Lower leg skin (tissue), 4 donors: ENCODE results near the gene HIRIP3. TPM values are rescaled to one million over a fixed set of nuclear protein-coding genes. Genes with fewer than 3 reads are reported as not detected.
"Not testable (repeated sequence)": the region's sequence is repeated elsewhere in the genome, so short reads cannot be mapped to it uniquely, and the experiment has no call there.

Source experiments
- DNase-seq, 2 donors: peaks; one replicate each; pipeline ENCODE4 v3.0.0-alpha.2; 2019; ENCODE audit warnings: low spot score in 2 of 2
- H3K4me3 ChIP-seq: fragments of 200-600 bp; sonication (generic); 2 replicates; pipeline ENCODE4 v1.5.1; 2017; ENCODE audit warnings: mild to moderate bottlenecking, low read depth; ENCODE audit not compliant: poor library complexity, severe bottlenecking
- CTCF ChIP-seq, 3 donors: fragments of 450-650 bp; IDR thresholded peaks; one replicate each; pipeline ENCODE4 v1.5.1; 2016; ENCODE audit warnings: antibody characterized with exemption in 3 of 3, mild to moderate bottlenecking in 3 of 3, moderate library complexity in 2 of 3
- POLR2A ChIP-seq, 2 donors: fragments of 450-650 bp; IDR thresholded peaks; one replicate each; pipeline ENCODE4 v1.6.1; 2016 to 2017; ENCODE audit warnings: antibody characterized with exemption in 2 of 2, mild to moderate bottlenecking in 1 of 2, moderate library complexity in 1 of 2
- WGBS, 2 donors: methylation state at CpG; one replicate each; pipeline ENCODE4 v1.1.5; 2018; 5-methylcytosine and 5-hydroxymethylcytosine counted together
- intact Hi-C: fragments of 100-400 bp; cut with DNase I; formaldehyde crosslinking; loops from one replicate; pipeline ENCODE4 v1.15.0; 2023; ENCODE audit warnings: low total_unique reads
- total RNA-seq, 4 donors: library from RNA; depleted of rRNA; stranded (reverse); fragments of >200 nt; gene quantifications; one replicate each; pipeline ENCODE4 v1.1.0, GENCODE V29; 2016

Gene HIRIP3
- total RNA-seq, 4 donors from 2014 or later = 13.7 to 28.9 (median 21.5) TPM

GRCh38 chr16:29961479-29962343 lies 33.7 kb downstream of the HIRIP3 start, which contains the start of gene TMEM219:
TMEM219 (plus strand) TSS chr16:29962079; CDS start chr16:29963144, 1,065 bp downstream.
- intact Hi-C loops = loop anchor here (5.0 kb wide), 1 partner anchor 101 kb away; no protein-coding TSS in a partner anchor
- peak; percentile 84 to 97 for DNase-seq
- no peak for TF ChIP-seq POLR2A (IDR thresholded peaks at IDR 0.05)
- no peak for TF ChIP-seq CTCF (IDR thresholded peaks at IDR 0.05)
- peak within 1 kb of the TSS; percentile 28 for H3K4me3 ChIP-seq
- 1% methylated on average over 53 to 57 of the region's 75 CpGs for WGBS, 2 donors

GRCh38 chr16:29961127-29961478 lies 34.3 kb downstream of the HIRIP3 start:
- WGBS, 2 donors = 55% methylated on average over 10 of the region's 10 CpGs
- no peak for TF ChIP-seq CTCF (IDR thresholded peaks at IDR 0.05)
- TF ChIP-seq POLR2A (IDR thresholded peaks at IDR 0.05) = no peak
- no peak for DNase-seq
- no peak overlapping the region for H3K4me3 ChIP-seq
- intact Hi-C loops = loop anchor here (5.0 kb wide), 1 partner anchor 101 kb away; no protein-coding TSS in a partner anchor

GRCh38 chr16:29959821-29960220 lies 35.6 kb downstream of the HIRIP3 start:
- 89% methylated on average over 4 of the region's 4 CpGs for WGBS, 2 donors
- not testable (repeated sequence) for DNase-seq

GRCh38 chr16:29959293-29959692 lies 36.1 kb downstream of the HIRIP3 start:
- TF ChIP-seq POLR2A (IDR thresholded peaks at IDR 0.05) (no peak), CTCF (IDR thresholded peaks at IDR 0.05) (no peak)
- intact Hi-C loops = no loop called here
- no peak overlapping the region for H3K4me3 ChIP-seq
- WGBS, 2 donors = 94 to 95% methylated on average over 8 of the region's 9 CpGs
- DNase-seq = no peak

More at GRCh38 chr16:29959821-29960220, 35.6 kb downstream of the HIRIP3 start:
- H3K4me3 ChIP-seq = not testable (repeated sequence)
- intact Hi-C loops = loop anchor here (5.0 kb wide), 1 partner anchor 102 kb away; no protein-coding TSS in a partner anchor

GRCh38 chr16:29958756-29959155 lies 36.7 kb downstream of the HIRIP3 start:
- intact Hi-C loops = no loop called here
- WGBS, 2 donors = 87 to 90% methylated on average over 5 of the region's 5 CpGs
- no peak for TF ChIP-seq CTCF (IDR thresholded peaks at IDR 0.05)
- no peak for TF ChIP-seq POLR2A (IDR thresholded peaks at IDR 0.05)
- no peak overlapping the region for H3K4me3 ChIP-seq
- DNase-seq = no peak

GRCh38 chr16:29951625-29952365 lies 43.6 kb downstream of the HIRIP3 start:
- H3K4me3 ChIP-seq = no peak overlapping the region
- no peak for DNase-seq
- 89 to 94% methylated on average over 8 of the region's 8 CpGs for WGBS, 2 donors
- intact Hi-C loops = no loop called here
- TF ChIP-seq CTCF (IDR thresholded peaks at IDR 0.05) (no peak), POLR2A (IDR thresholded peaks at IDR 0.05) (no peak)
